Activated T-helper 1 cell treated with anti-CD3 and anti-CD28 coated beads, Interleukin-2, amount 50 U/mL, for 16 hours (primary cell): ENCODE data around the gene NACC1.

Experiments
- DNase-seq, 2 donors: peaks; one replicate each; pipeline ENCODE4 v3.0.0-alpha.2; 2020; ENCODE audit warnings: low read depth in 1 of 2, low spot score in 1 of 2

NACC1 gene

GRCh38 chr19:13189600-13189999, 71.5 kb downstream of the NACC1 start:
- no peak for DNase-seq
